PFSK-1 (cell line): ENCODE data around the gene DET1.

ENCODE experiments used
- FOXP2 ChIP-seq: optimal IDR thresholded peaks from 2 replicates; pipeline ENCODE3; 2011; ENCODE audit warnings: borderline replicate concordance, control low read depth, inconsistent platforms; ENCODE audit not compliant: insufficient read depth; ENCODE audit errors: extremely low read length, extremely low read depth
- POLR2AphosphoS5 ChIP-seq: IDR thresholded peaks from 2 replicates; pipeline ENCODE4 v1.6.1; 2012; ENCODE audit warnings: low read depth, mild to moderate bottlenecking, control low read depth, low read length, moderate library complexity
- SIN3A ChIP-seq: IDR thresholded peaks from 2 replicates; pipeline ENCODE4 v1.6.1; 2012; ENCODE audit warnings: mild to moderate bottlenecking, low read length, moderate library complexity, borderline replicate concordance; ENCODE audit not compliant: insufficient read depth
- TAF1 ChIP-seq: IDR thresholded peaks from 2 replicates; pipeline ENCODE4 v1.6.1; 2012; ENCODE audit warnings: low read length, control low read depth, borderline replicate concordance; ENCODE audit not compliant: insufficient read depth
- TF ChIP-seq, protein P1 (sequence below), 2 experiments: IDR thresholded peaks; 2 replicates each; pipeline versions ENCODE4 v1.6.1 to v1.8.0; 2011 to 2012; ENCODE audit warnings: low read depth in 2 of 2, low read length in 2 of 2, control low read depth in 1 of 2, inconsistent platforms in 1 of 2, mild to moderate bottlenecking in 1 of 2, moderate library complexity in 1 of 2; ENCODE audit not compliant: insufficient read depth in 1 of 2

The DET1 gene

DNA sequence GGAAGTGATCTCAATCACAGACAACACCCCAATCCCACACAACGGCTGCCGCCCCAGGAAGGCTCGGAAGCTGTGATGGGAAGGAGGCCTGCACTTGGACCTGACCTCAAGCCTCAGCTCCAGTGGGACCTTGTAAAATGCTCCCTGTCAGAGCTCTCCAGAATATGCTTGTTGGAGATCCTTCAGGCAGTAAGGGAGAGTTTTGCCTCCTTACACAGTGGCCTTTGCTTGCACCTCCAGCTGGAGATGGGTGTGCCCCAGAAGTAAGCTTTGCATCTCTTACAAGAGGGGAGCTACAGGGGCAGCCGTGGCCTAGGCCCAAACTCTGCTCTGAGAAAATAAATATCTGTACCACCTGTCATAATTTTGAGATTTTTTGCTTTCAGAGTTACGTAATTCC, 68.6 kb downstream of the DET1 start:
- TF ChIP-seq FOXP2 (no peak), TAF1 (no peak), SIN3A (no peak), POLR2AphosphoS5 (no peak)
- TF ChIP-seq, protein P1, sequence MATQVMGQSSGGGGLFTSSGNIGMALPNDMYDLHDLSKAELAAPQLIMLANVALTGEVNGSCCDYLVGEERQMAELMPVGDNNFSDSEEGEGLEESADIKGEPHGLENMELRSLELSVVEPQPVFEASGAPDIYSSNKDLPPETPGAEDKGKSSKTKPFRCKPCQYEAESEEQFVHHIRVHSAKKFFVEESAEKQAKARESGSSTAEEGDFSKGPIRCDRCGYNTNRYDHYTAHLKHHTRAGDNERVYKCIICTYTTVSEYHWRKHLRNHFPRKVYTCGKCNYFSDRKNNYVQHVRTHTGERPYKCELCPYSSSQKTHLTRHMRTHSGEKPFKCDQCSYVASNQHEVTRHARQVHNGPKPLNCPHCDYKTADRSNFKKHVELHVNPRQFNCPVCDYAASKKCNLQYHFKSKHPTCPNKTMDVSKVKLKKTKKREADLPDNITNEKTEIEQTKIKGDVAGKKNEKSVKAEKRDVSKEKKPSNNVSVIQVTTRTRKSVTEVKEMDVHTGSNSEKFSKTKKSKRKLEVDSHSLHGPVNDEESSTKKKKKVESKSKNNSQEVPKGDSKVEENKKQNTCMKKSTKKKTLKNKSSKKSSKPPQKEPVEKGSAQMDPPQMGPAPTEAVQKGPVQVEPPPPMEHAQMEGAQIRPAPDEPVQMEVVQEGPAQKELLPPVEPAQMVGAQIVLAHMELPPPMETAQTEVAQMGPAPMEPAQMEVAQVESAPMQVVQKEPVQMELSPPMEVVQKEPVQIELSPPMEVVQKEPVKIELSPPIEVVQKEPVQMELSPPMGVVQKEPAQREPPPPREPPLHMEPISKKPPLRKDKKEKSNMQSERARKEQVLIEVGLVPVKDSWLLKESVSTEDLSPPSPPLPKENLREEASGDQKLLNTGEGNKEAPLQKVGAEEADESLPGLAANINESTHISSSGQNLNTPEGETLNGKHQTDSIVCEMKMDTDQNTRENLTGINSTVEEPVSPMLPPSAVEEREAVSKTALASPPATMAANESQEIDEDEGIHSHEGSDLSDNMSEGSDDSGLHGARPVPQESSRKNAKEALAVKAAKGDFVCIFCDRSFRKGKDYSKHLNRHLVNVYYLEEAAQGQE (IDR thresholded peaks at IDR 0.05; ENCODE audit: insufficient read depth in 1 of 2, low read depth in 2 of 2, low read length in 2 of 2), result no peak

DNA sequence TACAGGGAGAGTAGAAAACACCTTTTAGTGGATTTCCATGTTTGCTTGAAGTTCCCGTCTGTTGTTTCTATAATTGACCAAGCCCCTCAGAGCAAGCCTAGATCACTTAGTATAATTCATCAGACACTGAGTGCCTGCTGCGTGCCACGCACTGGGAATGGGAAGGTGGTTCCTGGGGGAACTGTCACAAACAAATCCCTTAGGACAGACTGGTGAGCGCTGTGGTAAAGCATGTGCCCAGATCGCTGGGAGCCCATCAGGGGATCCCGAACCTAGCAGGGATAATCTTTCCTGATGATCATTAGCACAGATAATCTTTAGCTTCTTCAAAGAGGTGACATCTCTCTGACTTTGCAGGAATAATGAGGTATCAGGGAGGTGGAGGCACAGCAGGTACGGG, 69.4 kb downstream of the DET1 start:
- TF ChIP-seq SIN3A, result no peak
- TF ChIP-seq, protein P1 (IDR thresholded peaks at IDR 0.05; ENCODE audit: insufficient read depth in 1 of 2, low read depth in 2 of 2, low read length in 2 of 2), result no peak
- no peak for TF ChIP-seq FOXP2
- TF ChIP-seq TAF1, result no peak

DNA sequence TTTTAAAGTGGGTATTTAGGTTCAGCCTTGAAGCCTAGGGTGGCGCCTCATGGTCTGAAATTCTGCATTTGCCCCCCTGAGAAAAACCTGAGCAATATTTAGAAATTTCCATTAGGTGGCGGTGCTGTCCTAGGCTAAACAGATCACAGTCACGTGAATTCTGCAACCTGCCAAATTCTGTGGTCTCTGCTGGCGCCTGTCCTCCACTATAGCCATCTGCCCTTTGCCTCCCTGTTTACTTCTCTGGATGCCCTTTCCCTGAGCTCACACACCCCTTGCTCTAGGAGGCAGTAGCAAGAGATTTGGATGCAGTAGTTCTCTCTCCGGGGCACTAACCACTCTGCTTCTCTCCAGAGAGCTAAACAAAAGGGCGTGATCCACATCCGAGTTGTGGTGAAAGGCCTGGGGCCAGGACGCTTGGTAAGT, 69.8 kb downstream of the DET1 start:
- TF ChIP-seq FOXP2 (no peak), SIN3A (no peak), POLR2AphosphoS5 (no peak), TAF1 (no peak)
- TF ChIP-seq, protein P1 (IDR thresholded peaks at IDR 0.05; ENCODE audit: insufficient read depth in 1 of 2, low read depth in 2 of 2, low read length in 2 of 2), result no peak

DNA sequence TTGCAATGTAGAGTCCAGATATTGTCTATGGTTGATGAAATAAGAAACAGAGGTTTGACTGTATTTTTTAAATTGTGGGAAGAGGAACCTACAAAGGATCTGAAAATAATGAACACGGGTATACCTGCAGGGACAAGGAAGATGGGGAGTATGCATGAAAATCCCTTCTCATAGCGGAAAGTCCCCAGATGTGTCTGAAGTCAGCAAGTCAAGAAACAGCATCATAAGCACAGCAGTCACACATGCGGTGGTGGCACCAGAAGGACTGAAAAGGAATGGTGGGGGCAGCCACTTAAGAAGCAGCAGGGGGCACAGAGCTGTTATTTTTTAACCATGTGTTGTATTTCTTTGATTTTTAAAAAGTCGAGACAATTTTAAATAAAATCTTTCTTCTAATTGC, 74.3 kb downstream of the DET1 start:
- TF ChIP-seq FOXP2, result no peak
- no peak for TF ChIP-seq TAF1
- TF ChIP-seq SIN3A, result no peak
- no peak for TF ChIP-seq POLR2AphosphoS5
- TF ChIP-seq, protein P1 (IDR thresholded peaks at IDR 0.05; ENCODE audit: insufficient read depth in 1 of 2, low read depth in 2 of 2, low read length in 2 of 2), result no peak

DNA sequence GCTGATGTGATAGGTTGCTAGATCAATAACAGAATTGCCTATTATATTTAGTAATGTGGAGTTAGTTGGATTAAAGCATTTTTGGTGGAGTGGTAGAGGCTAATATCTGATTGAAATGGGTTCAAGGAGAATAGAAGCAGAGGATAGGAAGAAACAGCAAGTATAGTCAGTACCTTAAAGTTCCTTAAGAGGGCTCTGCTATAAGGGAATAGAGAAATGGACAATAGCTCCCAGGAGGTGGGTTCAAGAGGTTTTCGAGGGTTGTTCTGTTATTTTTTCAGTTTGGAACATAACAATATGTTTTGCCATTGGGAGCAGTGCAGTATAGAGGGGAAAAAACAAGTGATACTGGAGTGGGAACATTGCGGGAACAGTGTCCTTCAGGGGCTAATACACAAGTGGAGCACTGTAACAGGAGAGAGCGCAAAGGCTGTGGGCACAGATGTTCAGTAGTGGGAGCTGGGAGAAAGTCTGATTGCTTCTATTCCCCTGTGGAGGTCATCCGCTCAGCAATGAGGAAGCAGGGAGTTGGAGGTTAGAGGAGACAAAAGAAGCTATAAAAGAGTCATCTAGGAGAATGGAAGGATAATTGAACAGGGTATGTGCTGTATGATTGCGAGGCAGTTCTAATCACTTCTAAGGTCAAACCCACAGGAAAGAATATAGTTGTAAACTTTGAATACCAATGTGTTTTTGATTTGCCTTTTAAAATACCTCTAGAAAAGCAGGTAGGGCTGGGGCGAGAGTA, 75.7 kb downstream of the DET1 start:
- TF ChIP-seq, protein P1 (IDR thresholded peaks at IDR 0.05; ENCODE audit: insufficient read depth in 1 of 2, low read depth in 2 of 2, low read length in 2 of 2), result no peak
